Measurements from ENCODE around the gene LMX1B.
"Not testable (repeated sequence)": the region's sequence is repeated elsewhere in the genome, so short reads cannot be mapped to it uniquely, and the experiment has no call there.

GRCh38 chr9:126730592-126730991 is 116.9 kb downstream of the LMX1B start:
- TF ChIP-seq ZBTB21 (tag by site-specific recombination; IDR thresholded peaks at IDR 0.05); ZNF510 (tag by site-specific recombination; IDR thresholded peaks at IDR 0.05; ENCODE audit: insufficient replicate concordance); ZNF660 (tag by site-specific recombination; IDR thresholded peaks at IDR 0.05); ZBTB49 (tag by site-specific recombination; IDR thresholded peaks at IDR 0.05; ENCODE audit: low read depth); CTCF (tag by site-specific recombination; IDR thresholded peaks at IDR 0.05); MEIS1 (CRISPR knock-in tag; IDR thresholded peaks at IDR 0.05; ENCODE audit: borderline replicate concordance); KLF16 (tag by site-specific recombination; IDR thresholded peaks at IDR 0.05): not testable (repeated sequence)

All from HEK293 (cell line).